OCI-M1 (cell line): ENCODE results near the gene PI4K2A.
"Not testable (repeated sequence)": the region's sequence is repeated elsewhere in the genome, so short reads cannot be mapped to it uniquely, and the experiment has no call there.

Source experiments
- DNase-seq: peaks from one replicate; lab custom pipeline; 2025; lab: John Stamatoyannopoulos, UW

Gene PI4K2A

DNA sequence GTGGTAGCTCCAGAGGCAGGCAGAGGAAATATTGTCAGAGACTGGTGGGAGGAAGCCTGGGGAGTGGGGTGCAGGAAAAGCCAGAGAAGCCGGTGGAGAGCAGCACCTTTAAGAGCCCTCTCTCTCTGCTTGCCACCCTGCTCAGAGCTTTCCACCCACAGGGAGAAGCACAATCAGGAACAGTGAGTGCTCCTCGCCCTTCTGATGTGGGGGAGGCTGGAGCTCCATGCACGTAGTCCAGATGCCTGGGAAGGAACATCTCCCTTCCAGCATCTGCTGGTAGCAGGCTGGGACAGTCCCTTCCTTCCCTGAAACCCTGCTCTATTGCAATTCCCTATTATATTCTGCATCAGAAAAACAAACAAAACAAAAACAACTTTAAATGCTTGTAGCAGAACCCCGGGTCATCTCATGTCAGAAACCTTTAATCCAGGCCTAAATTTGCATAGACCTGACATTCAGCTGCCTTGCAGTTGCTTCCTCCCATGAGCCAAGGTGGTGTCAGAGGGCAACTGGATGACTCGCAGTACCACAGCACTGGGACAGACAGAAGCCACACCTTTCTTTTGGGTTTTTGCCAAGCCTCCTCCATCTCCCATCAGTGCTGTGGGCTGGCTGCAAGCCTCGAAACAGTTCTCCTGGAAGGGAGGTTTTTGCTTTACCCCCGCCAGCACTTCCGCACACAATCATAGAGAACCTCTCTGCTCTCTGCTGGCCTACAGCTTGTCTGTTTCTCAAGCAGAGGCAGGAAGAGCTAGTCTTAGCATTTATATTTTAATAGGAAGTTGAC, 33.5 kb downstream of the PI4K2A start:
- peak; percentile 57 for DNase-seq

GRCh38 chr10:97675222-97675621, 34.8 kb downstream of the PI4K2A start:
- no peak for DNase-seq

DNA sequence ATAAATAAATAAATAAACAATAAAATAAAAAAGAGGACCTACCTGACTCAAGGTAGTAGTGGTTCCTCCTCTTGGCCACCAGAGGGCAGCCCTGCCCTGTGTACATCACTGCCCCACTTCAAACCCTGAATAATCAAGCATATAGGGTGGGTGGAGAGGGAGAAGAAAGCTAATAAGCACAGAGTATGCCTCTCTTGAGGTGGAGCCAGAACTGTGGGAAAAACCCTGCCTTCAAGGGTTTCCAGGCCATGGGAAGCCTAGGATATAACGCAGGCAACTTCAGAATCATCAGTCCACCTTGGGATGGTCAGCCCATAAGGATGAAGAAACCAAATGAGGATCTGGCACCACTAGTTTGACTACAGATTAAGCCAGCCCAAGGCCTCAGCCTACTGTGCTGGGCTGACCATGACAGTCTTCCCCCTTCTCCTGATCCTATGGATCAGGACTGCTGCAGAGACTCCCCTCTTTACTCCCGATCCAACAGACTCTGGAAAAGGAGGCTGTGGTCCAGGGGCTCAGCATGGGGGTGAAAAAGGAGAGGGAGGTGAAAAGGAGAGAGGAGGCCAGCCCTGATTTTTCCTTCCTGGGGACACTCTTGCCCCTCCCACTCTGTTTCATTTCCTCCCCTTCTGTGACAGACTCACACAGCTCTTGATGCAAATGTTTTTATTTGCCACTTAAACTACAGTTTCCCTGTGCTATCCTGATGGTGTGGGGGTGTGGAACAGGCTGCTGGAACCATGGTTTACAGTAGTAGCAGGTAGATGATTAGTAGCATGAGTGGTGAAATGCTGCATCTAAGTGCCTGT, 36.5 kb downstream of the PI4K2A start:
- DNase-seq, result peak; percentile 71

- DNase-seq, result no peak
Measured at GRCh38 chr10:97679594-97679993, 39.1 kb downstream of the PI4K2A start.

DNA sequence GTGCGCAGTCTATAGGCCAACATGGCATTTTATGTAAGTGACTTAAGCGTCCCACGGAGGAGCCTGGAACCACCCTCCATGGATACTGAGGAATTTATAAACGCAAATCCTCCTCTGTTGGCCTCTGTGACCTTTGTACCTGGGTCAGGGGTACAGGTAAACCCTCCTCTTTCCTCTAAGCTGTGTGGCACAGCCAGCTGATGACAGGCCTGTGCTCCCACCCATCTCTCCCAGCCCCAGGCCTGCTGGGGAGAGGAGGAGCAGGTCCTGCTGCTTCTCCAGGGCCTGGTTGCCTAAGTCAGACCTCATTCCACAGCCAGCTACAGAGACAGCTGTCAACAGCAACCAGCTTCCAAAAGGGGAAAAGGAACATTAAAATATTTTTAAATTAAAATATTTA, 41.6 kb downstream of the PI4K2A start:
- no peak for DNase-seq

DNA sequence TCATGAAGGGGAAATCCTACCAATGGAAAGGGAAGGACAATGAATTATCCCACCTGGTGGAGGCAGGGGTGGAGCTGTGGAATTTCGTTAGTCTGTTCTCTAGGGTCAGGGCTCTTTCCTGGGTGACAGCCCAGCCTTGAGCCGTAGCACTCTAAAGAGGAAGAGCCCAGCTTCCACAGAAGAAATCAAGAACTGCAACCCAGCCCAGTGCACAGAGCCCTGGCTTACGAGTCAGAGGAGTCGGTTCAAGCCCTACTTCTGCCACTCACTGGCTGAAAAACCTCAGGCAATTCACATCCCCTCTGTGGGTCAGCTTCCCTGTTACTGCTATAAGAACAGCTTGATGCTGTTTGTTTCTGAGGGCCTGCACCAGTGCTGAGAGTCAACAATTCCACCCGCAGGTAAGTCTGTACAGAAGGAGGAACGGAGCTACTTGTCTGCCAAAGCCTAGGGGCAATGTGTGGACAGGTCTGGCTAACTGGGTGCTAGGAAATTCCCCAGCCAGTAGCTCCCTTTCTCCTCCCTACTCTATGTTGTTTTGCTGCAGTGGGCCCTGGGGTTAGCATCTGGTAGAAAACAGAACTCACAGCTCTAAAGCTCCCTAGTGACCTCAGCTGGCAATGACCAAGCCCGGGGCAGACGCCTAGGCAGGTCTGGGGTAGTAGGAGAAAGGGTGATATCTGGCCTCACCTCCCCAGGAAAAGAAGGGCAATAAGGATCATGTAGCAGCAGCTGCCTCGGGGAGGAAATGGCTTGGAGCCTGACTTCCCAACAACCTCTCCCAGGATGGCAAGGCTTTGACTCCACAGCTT, 43.3 kb downstream of the PI4K2A start:
- peak; percentile 58 for DNase-seq

DNA sequence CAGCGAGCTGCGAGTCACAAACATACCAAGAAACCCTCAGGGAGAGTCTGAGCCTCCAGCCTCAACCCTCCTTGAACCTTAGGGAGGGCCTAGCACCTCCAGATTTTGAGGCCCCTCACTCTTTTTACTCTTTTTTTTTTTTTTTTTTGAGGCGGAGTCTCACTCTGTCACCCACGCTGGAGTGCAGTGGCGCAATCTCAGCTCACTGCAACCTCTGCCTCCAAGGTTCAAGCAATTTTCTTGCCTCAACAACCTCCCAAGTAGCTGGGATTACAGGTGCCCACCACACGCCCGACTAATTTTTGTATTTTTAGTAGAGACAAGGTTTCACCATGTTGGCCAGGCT, 43.9 kb downstream of the PI4K2A start:
- not testable (repeated sequence) for DNase-seq

DNA sequence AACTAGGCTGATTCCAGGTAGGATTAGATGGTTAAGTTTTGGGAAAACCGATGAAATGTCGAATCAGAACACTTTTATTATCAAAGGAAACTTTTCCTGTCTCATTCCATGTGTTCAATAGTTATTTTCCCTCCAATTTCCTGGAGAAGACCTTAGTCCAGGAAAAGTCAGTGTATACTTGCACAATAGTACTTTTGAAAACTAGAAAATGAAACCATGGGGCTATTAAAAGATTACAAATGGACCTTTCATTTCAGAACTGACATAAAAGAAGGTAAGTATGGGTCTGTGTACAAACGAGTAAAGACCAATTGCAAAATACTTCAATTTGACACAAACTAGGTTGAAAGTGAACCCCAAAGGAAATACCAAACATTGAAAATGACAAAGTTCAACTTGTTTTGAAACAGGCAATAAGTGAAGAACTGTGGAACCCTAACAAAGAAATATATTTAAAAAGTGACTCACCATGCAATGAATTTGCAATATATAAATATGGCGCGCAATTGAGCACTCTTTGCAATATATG, 44.5 kb downstream of the PI4K2A start:
- no peak for DNase-seq

DNA sequence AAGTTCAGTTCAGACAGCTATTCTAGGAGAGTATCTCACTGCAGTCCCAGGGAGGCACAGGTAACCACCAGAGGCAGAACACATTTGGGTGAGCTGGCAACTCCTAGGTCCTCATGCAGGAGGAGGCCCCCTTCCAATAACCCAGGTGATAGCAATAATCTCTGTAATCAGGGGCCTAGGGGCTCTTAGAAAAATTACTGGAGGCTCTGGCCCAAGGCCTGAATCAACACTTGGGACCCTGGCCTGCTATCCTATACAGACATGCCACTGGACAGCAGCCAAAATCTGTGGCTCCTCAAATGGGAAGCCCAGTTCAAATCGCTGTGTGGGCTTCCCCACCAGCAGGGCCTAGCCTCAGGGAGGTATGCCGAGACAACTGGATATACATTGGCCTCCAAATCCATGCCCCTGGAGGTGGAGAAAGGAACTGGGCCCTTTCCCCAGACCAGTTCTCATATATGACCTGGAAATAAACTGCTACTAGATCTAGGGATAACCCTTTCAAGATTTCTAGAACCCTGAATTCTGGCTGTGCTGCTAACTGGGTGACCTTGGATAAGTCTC, 45.0 kb downstream of the PI4K2A start:
- peak; percentile 77 for DNase-seq

- peak; percentile 66 for DNase-seq
Measured at GRCh38 chr10:97686301-97686961, 46.0 kb downstream of the PI4K2A start.

DNA sequence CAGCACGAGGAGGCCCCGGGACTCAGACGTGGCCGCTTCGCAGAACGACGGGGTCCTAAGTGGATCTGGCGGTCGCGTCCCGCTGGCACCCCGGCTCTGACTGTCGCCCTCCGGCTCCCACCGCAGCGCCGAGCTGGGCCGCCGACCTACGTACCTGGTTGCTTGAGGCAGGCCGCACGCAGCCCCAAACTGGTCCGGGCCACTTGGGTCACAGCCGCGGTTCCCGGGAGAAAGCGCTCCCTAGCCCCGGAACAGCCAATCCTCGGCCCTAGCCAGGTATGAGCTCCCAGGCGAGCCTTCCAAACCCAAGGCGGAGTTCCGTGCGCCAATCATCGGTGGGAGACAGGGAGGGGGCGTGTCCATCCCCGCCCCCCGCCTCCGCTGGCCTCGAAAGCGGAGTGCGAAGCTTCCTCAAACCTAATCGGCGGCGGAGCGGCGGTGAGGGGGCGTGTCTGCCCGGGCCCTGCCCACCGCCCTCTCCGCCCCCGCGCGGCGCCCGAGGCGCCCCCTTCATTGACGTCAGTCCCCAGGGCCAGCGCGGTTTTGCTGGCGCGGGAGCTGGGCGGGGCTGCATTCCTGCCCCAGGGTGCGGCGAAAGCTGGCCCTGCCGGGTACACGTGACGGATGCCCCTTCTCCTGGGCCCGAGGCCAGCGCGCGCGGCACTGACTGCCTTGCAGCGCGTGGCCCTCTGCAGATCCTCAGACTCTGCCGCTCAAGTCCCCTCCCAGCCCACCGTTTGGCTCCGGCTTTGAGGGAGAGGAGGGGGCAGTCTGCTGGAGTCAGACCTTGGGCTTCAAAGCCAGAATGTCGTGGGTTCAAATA, 46.7 kb downstream of the PI4K2A start, which contains the start of gene AVPI1:
TSS of gene AVPI1 (minus strand) at position 280 of the 823 bp plus-strand sequence. CDS start 7,336 bp downstream, outside the sequence.
- peak; percentile 99 for DNase-seq

GRCh38 chr10:97687785-97688781, 47.6 kb downstream of the PI4K2A start:
- DNase-seq, result peak; percentile 79

DNA sequence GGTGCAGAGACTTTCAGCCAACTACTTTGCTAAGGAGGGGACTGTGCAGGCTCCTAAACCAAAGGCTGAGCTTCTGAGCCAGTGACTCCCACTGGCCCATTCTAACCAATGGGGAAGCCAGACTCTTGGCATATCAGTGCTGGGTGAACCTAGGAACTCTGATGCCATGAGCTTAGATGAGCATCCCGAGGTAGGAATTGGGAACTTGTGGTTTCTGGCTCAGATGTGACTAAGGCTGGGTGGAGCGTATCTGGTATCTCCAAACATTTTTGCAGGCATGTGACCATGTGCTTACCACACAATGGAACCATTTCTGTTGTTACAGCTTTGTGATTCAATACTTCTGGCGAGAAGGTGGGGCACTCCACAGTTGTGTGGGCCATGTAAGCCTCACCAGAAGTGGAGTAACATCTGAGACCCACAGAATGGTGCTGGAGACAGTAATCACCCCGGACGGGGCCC, 49.1 kb downstream of the PI4K2A start:
- DNase-seq, result peak; percentile 98

- peak; percentile 62 for DNase-seq
Measured at GRCh38 chr10:97690133-97690532, 49.7 kb downstream of the PI4K2A start.

- DNase-seq, result not testable (repeated sequence)
Measured at GRCh38 chr10:97698072-97698655, 57.7 kb downstream of the PI4K2A start.

GRCh38 chr10:97701438-97702069, 61.1 kb downstream of the PI4K2A start:
- DNase-seq, result peak; percentile 91

- no peak for DNase-seq
Measured at GRCh38 chr10:97703398-97704067, 63.1 kb downstream of the PI4K2A start.
